ENCODE results near the gene PREP.

Gene PREP

DNA sequence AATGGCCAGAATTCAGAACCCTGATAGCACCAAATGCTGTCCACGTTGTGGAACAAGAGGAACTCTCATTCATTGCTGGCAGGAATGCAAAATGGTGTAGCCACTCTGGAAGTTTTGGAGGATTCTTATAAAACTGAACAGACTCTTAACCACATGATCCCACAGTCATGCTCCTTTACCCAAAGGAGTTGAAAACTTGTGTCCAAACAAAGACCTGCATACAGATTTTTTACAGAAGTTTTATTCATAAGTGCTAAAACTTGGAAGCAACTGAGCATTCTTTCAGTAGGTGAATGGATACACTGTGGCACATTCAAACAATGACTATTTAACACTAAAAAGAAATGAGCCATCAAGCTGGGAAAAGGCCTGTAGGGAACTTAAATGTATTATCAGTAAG lies 32.5 kb downstream of the PREP start:
- DNase-seq, result no peak
- H3K4me3 ChIP-seq (ENCODE audit: control insufficient read depth in 1 of 7, extremely low read depth in 1 of 7, insufficient read depth in 4 of 7, low read depth in 2 of 7, low read length in 6 of 7), result no peak overlapping the region
- WGBS (ENCODE audit: insufficient coverage), result 83% methylated on average over 1 of the region's 1 CpG
- peaks cover 15 to 62% (median 35%) of the 10 kb centered on the region in 4 experiments for H3K36me3 ChIP-seq (ENCODE audit: control insufficient read depth in 4 of 4, insufficient read depth in 4 of 4, low read length in 3 of 4)
- no peak overlapping the region for H3K27ac ChIP-seq (ENCODE audit: insufficient read depth in 1 of 2, low read depth in 1 of 2, low read length in 2 of 2, poor library complexity in 1 of 2, severe bottlenecking in 2 of 2)
- no peaks in the 10 kb centered on the region for H3K9me3 ChIP-seq (ENCODE audit: control extremely low read depth in 1 of 5, control insufficient read depth in 4 of 5, insufficient read depth in 2 of 5, low read depth in 1 of 5, low read length in 4 of 5)
- H3K4me1 ChIP-seq (ENCODE audit: control extremely low read depth in 1 of 4, control insufficient read depth in 4 of 4, insufficient read depth in 4 of 4, low read length in 3 of 4), result no peaks in the 10 kb centered on the region
- ChIA-PET POLR2A (no interaction called here), CTCF (no interaction called here)
- H3K27me3 ChIP-seq (replicated peaks in 2 of 5; ENCODE audit: control insufficient read depth in 4 of 5, insufficient read depth in 5 of 5, low read length in 4 of 5), result no peaks in the 10 kb centered on the region

DNA sequence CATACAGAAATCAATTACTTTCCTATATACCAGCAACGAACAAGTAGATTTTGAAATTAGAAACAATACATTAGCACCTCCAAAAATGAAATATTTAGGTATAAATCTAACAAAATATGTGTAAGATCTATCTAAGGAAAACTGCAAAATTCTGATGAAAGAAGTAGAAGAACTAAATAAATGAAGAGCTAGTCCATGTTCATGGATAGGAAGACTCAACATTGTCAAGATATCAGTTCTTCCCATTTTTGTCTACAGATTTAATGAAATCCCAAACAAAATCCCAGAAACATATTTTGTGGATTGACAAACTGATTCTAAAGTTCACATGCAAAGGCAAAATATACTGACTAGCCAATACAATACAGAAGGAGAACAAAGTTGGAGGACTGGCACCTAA lies 33.7 kb downstream of the PREP start:
- H3K36me3 ChIP-seq (ENCODE audit: control insufficient read depth in 4 of 4, insufficient read depth in 4 of 4, low read length in 3 of 4), result peaks cover 15 to 65% (median 41%) of the 10 kb centered on the region in 4 experiments
- WGBS (ENCODE audit: insufficient coverage), result no CpG with 5 or more reads among the region's 1 CpG
- ChIA-PET POLR2A (no interaction called here), CTCF (no interaction called here)
- H3K27ac ChIP-seq (ENCODE audit: insufficient read depth in 1 of 2, low read depth in 1 of 2, low read length in 2 of 2, poor library complexity in 1 of 2, severe bottlenecking in 2 of 2), result no peak overlapping the region
- no peak overlapping the region for H3K4me3 ChIP-seq (ENCODE audit: control insufficient read depth in 1 of 7, extremely low read depth in 1 of 7, insufficient read depth in 4 of 7, low read depth in 2 of 7, low read length in 6 of 7)
- no peak for DNase-seq
- no peaks in the 10 kb centered on the region for H3K9me3 ChIP-seq (ENCODE audit: control extremely low read depth in 1 of 5, control insufficient read depth in 4 of 5, insufficient read depth in 2 of 5, low read depth in 1 of 5, low read length in 4 of 5)
- H3K4me1 ChIP-seq (ENCODE audit: control extremely low read depth in 1 of 4, control insufficient read depth in 4 of 4, insufficient read depth in 4 of 4, low read length in 3 of 4), result no peaks in the 10 kb centered on the region
- no peaks in the 10 kb centered on the region for H3K27me3 ChIP-seq (replicated peaks in 2 of 5; ENCODE audit: control insufficient read depth in 4 of 5, insufficient read depth in 5 of 5, low read length in 4 of 5)

DNA sequence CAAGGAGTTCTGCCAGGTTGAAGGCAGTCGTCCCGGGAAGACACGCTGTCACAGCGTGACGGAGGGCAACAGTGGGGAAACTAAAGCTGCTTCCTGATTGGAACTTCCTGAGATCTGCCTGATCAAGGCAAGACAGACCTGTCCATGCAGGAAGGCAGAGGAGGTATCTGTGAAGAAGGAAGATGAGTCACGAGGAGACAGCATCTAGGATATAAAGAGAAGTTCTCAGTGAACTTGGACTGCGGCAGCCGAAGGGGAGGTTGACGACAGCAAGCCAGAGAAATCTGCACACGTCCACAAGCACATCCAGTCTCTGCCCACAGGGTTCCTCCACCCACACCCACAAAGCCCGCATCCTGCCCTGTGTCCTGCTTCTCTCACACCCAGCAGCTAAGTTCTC lies 38.6 kb downstream of the PREP start:
- Histone ChIP-seq H3K9me3 (ENCODE audit: control extremely low read depth in 1 of 5, control insufficient read depth in 4 of 5, insufficient read depth in 2 of 5, low read depth in 1 of 5, low read length in 4 of 5) (no peaks in the 10 kb centered on the region), H3K4me3 (ENCODE audit: control insufficient read depth in 1 of 7, extremely low read depth in 1 of 7, insufficient read depth in 4 of 7, low read depth in 2 of 7, low read length in 6 of 7) (no peak overlapping the region), H3K27me3 (replicated peaks in 2 of 5; ENCODE audit: control insufficient read depth in 4 of 5, insufficient read depth in 5 of 5, low read length in 4 of 5) (no peaks in the 10 kb centered on the region), H3K4me1 (ENCODE audit: control extremely low read depth in 1 of 4, control insufficient read depth in 4 of 4, insufficient read depth in 4 of 4, low read length in 3 of 4) (no peaks in the 10 kb centered on the region), H3K27ac (ENCODE audit: insufficient read depth in 1 of 2, low read depth in 1 of 2, low read length in 2 of 2, poor library complexity in 1 of 2, severe bottlenecking in 2 of 2) (no peak overlapping the region), H3K36me3 (ENCODE audit: control insufficient read depth in 4 of 4, insufficient read depth in 4 of 4, low read length in 3 of 4) (peaks cover 14 to 56% (median 46%) of the 10 kb centered on the region in 4 experiments)
- WGBS (ENCODE audit: insufficient coverage), result 84% methylated on average over 6 of the region's 11 CpGs
- POLR2A ChIA-PET, result no interaction called here
- DNase-seq, result no peak
- CTCF ChIA-PET, result interaction anchor here (0.5 to 1.6 kb wide), 6 partner anchors 10 to 276 kb away, joined by 3 to 4 read pairs (median 3); no protein-coding TSS in a partner anchor

DNA sequence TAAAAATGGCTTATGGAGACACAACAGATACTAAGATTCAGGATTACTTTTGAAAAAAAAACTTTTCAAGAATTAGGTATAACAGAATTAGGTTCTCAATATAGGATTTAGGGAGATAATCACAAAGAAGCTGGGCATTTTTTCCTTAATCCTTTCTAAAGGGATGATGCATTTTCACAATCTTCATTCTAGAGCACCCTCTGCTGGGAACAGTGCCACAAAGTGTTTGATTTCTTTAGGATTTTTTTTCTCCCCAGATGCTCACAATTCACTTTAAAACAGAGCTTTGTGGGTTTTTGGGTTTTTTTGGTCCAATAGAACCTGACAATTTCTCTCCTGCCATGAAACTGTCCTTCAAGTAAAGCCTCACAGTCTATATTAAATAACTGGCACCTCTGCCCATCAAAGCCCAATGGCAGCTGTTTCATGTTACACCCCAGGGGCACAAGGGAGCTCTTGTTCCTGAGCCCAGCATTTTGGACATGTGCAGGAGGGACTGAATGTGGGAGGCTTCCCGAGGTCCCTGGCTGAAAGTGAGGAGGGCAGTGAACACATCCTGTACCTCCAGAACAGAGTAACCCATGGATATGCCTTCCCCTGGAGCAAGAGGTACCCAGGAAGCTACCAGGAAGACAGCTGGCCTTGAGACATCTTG lies 39.7 kb downstream of the PREP start:
- H3K9me3 ChIP-seq (ENCODE audit: control extremely low read depth in 1 of 5, control insufficient read depth in 4 of 5, insufficient read depth in 2 of 5, low read depth in 1 of 5, low read length in 4 of 5), result no peaks in the 10 kb centered on the region
- DNase-seq, result no peak
- H3K4me3 ChIP-seq (ENCODE audit: control insufficient read depth in 1 of 7, extremely low read depth in 1 of 7, insufficient read depth in 4 of 7, low read depth in 2 of 7, low read length in 6 of 7), result no peak overlapping the region
- no peak overlapping the region for H3K27ac ChIP-seq (ENCODE audit: insufficient read depth in 1 of 2, low read depth in 1 of 2, low read length in 2 of 2, poor library complexity in 1 of 2, severe bottlenecking in 2 of 2)
- H3K27me3 ChIP-seq (replicated peaks in 2 of 5; ENCODE audit: control insufficient read depth in 4 of 5, insufficient read depth in 5 of 5, low read length in 4 of 5), result no peaks in the 10 kb centered on the region
- no peaks in the 10 kb centered on the region for H3K4me1 ChIP-seq (ENCODE audit: control extremely low read depth in 1 of 4, control insufficient read depth in 4 of 4, insufficient read depth in 4 of 4, low read length in 3 of 4)
- H3K36me3 ChIP-seq (ENCODE audit: control insufficient read depth in 4 of 4, insufficient read depth in 4 of 4, low read length in 3 of 4), result peaks cover 17 to 54% (median 49%) of the 10 kb centered on the region in 4 experiments
- WGBS (ENCODE audit: insufficient coverage), result no CpG with 5 or more reads among the region's 1 CpG
- ChIA-PET POLR2A (no interaction called here), CTCF (interaction anchor here (0.8 to 2.1 kb wide), 6 partner anchors 8 to 275 kb away, joined by 3 to 5 read pairs (median 4); no protein-coding TSS in a partner anchor)

DNA sequence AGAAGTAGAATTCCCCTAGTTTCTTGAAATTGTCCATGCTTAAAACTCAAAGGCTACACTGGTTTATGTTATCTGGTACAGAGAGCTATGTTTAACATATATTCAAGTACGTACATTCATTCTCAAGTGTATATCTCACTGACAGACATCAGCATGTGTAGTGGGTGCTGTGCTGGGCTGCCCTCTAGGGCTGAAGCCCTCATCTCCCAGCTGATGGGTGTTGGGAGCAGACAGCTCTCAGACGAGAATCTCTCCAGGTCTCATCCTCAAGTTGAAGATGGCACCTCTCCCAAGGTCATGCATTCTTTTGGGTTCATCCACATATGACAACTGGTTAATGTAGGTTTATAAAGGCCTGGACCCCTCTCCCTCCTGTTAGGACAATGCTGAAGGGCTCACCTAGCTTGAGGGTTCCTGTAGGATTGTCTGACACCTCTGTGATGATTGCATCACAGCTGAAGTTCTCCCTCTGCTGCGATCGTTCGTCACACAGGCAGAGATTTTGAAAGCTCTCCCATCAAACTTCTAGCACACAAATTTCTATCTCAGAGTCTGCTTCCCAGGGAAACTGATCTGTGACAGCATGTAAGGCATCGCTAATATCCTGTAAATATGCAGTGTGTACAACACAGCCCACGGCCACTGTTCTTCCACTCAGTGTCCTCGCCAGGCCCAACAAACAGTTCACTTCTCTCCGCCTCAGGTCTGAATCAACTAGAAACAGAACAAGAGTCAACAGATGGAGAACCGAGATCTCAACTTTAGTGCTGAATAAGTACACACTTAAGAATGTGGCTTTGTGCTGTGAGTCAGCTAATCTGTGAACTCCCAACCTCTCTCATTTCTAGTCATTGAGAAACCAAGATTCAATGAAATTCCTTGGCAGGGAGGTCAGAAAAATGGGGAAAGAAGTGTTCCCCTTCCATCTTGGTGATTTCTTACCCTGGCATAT lies 43.2 kb downstream of the PREP start:
- Histone ChIP-seq H3K27me3 (replicated peaks in 2 of 5; ENCODE audit: control insufficient read depth in 4 of 5, insufficient read depth in 5 of 5, low read length in 4 of 5) (no peaks in the 10 kb centered on the region), H3K4me3 (ENCODE audit: control insufficient read depth in 1 of 7, extremely low read depth in 1 of 7, insufficient read depth in 4 of 7, low read depth in 2 of 7, low read length in 6 of 7) (no peak overlapping the region), H3K27ac (ENCODE audit: insufficient read depth in 1 of 2, low read depth in 1 of 2, low read length in 2 of 2, poor library complexity in 1 of 2, severe bottlenecking in 2 of 2) (no peak overlapping the region), H3K9me3 (ENCODE audit: control extremely low read depth in 1 of 5, control insufficient read depth in 4 of 5, insufficient read depth in 2 of 5, low read depth in 1 of 5, low read length in 4 of 5) (peaks cover 3 to 15% (median 8%) of the 10 kb centered on the region in 5 experiments), H3K4me1 (ENCODE audit: control extremely low read depth in 1 of 4, control insufficient read depth in 4 of 4, insufficient read depth in 4 of 4, low read length in 3 of 4) (no peaks in the 10 kb centered on the region), H3K36me3 (ENCODE audit: control insufficient read depth in 4 of 4, insufficient read depth in 4 of 4, low read length in 3 of 4) (peaks cover 26 to 52% (median 45%) of the 10 kb centered on the region in 4 experiments)
- 97% methylated on average over 10 of the region's 10 CpGs for WGBS (ENCODE audit: insufficient coverage)
- ChIA-PET CTCF (interaction anchor here (1.4 to 1.6 kb wide), 2 partner anchors 15 to 42 kb away, joined by 3 to 5 read pairs; no protein-coding TSS in a partner anchor), POLR2A (no interaction called here)
- DNase-seq, result no peak

DNA sequence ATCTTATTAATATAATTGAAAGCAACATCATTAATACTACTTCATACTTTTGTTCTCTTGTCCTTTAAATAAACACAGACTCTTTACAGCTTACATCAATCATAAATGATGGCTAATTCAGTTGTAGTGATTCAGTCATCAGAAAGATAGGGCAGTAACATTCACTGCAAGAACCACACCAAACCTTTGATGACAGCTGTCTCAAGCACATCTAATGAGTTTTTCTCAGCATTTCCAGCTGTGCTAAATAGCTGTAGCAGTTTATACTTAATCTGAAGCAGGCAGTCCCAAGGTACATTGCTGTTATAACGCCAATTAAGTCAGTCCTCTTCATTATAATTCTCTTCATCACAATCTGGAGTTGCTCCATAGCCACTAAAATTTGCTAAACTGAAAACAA lies 45.7 kb downstream of the PREP start:
- H3K27me3 ChIP-seq (replicated peaks in 2 of 5; ENCODE audit: control insufficient read depth in 4 of 5, insufficient read depth in 5 of 5, low read length in 4 of 5), result no peaks in the 10 kb centered on the region
- ChIA-PET CTCF (interaction anchor here (1.0 to 1.5 kb wide), 2 partner anchors 9 to 12 kb away, joined by 3 read pairs; no protein-coding TSS in a partner anchor), POLR2A (no interaction called here)
- H3K36me3 ChIP-seq (ENCODE audit: control insufficient read depth in 4 of 4, insufficient read depth in 4 of 4, low read length in 3 of 4), result peaks cover 25 to 51% (median 35%) of the 10 kb centered on the region in 4 experiments
- no peak overlapping the region for H3K4me3 ChIP-seq (ENCODE audit: control insufficient read depth in 1 of 7, extremely low read depth in 1 of 7, insufficient read depth in 4 of 7, low read depth in 2 of 7, low read length in 6 of 7)
- DNase-seq, result no peak
- no peaks in the 10 kb centered on the region for H3K4me1 ChIP-seq (ENCODE audit: control extremely low read depth in 1 of 4, control insufficient read depth in 4 of 4, insufficient read depth in 4 of 4, low read length in 3 of 4)
- H3K27ac ChIP-seq (ENCODE audit: insufficient read depth in 1 of 2, low read depth in 1 of 2, low read length in 2 of 2, poor library complexity in 1 of 2, severe bottlenecking in 2 of 2), result no peak overlapping the region
- WGBS (ENCODE audit: insufficient coverage), result 100% methylated on average over 1 of the region's 1 CpG
- H3K9me3 ChIP-seq (ENCODE audit: control extremely low read depth in 1 of 5, control insufficient read depth in 4 of 5, insufficient read depth in 2 of 5, low read depth in 1 of 5, low read length in 4 of 5), result peaks cover 3 to 15% (median 8%) of the 10 kb centered on the region in 5 experiments

Measured in common myeloid progenitor, CD34-positive (primary cell).